ENCODE results near the gene LIMCH1. TPM values are rescaled to one million over a fixed set of nuclear protein-coding genes. Genes with fewer than 3 reads are reported as not detected.

The LIMCH1 gene
- total and polyA plus RNA-seq, 10 donors: 14.4 to 434 (median 212) TPM

GRCh38 chr4:41656106-41656505 lies 118.1 kb downstream of the LIMCH1 start:
- Histone ChIP-seq H3K27me3 (replicated peaks in 1 of 7) (no peaks in the 10 kb centered on the region), H3K4me3 (no peak overlapping the region), H3K9me3 (no peaks in the 10 kb centered on the region), H3K27ac (no peak overlapping the region), H3K36me3 (peaks cover 0 to 9% (median 0%) of the 10 kb centered on the region in 6 donors), H3K4me1 (no peaks in the 10 kb centered on the region)
- no peak for TF ChIP-seq POLR2A (IDR thresholded peaks at IDR 0.05)
- WGBS, 5 donors: 79 to 94% (median 83%) methylated on average over 3 of the region's 3 CpGs
- intact Hi-C loops (cut with DNase I; ENCODE audit: low total_unique reads): no loop called here
- no peak for DNase-seq

GRCh38 chr4:41656572-41657520 lies 118.9 kb downstream of the LIMCH1 start:
- peak overlapping the region in 1 of 8 donors; percentile 0 for H3K27ac ChIP-seq
- no peaks in the 10 kb centered on the region for H3K4me1 ChIP-seq
- H3K9me3 ChIP-seq: no peaks in the 10 kb centered on the region
- TF ChIP-seq CTCF (IDR thresholded peaks at IDR 0.05 in 8 of 11, conservative IDR thresholded peaks at IDR 0.05 in 3 of 11): no peak
- TF ChIP-seq POLR2AphosphoS5 (IDR thresholded peaks at IDR 0.05): peak in 1 of 3 donors; percentile 31
- TF ChIP-seq POLR2A (IDR thresholded peaks at IDR 0.05): no peak
- WGBS, 5 donors: 76 to 83% (median 79%) methylated on average over 15 of the region's 15 CpGs
- no peaks in the 10 kb centered on the region for H3K27me3 ChIP-seq (replicated peaks in 1 of 7)
- no peak for DNase-seq
- H3K36me3 ChIP-seq: peaks cover 0 to 2% (median 0%) of the 10 kb centered on the region in 6 donors
- intact Hi-C loops (cut with DNase I; ENCODE audit: low total_unique reads): no loop called here
- H3K4me3 ChIP-seq: no peak overlapping the region

- H3K9me3 ChIP-seq: no peaks in the 10 kb centered on the region
- H3K4me3 ChIP-seq: no peak overlapping the region
- no peak for DNase-seq
- intact Hi-C loops (cut with DNase I; ENCODE audit: low total_unique reads): no loop called here
- no peaks in the 10 kb centered on the region for H3K27me3 ChIP-seq (replicated peaks in 1 of 7)
- peaks cover 0 to 5% (median 0%) of the 10 kb centered on the region in 6 donors for H3K36me3 ChIP-seq
- H3K27ac ChIP-seq: no peak overlapping the region
- no peaks in the 10 kb centered on the region for H3K4me1 ChIP-seq
- TF ChIP-seq POLR2AphosphoS5 (IDR thresholded peaks at IDR 0.05) (no peak), CTCF (IDR thresholded peaks at IDR 0.05 in 8 of 11, conservative IDR thresholded peaks at IDR 0.05 in 3 of 11) (no peak), POLR2A (IDR thresholded peaks at IDR 0.05) (no peak)
- WGBS, 5 donors: 77 to 92% (median 88%) methylated on average over 4 of the region's 4 CpGs
Measured at GRCh38 chr4:41657561-41657960, 119.6 kb downstream of the LIMCH1 start.

GRCh38 chr4:41658163-41658562 lies 120.2 kb downstream of the LIMCH1 start:
- no peak for DNase-seq
- intact Hi-C loops (cut with DNase I; ENCODE audit: low total_unique reads): no loop called here

More at GRCh38 chr4:41658163-41658562, 120.2 kb downstream of the LIMCH1 start:
- TF ChIP-seq POLR2A (IDR thresholded peaks at IDR 0.05) (no peak), CTCF (IDR thresholded peaks at IDR 0.05 in 8 of 11, conservative IDR thresholded peaks at IDR 0.05 in 3 of 11) (no peak), POLR2AphosphoS5 (IDR thresholded peaks at IDR 0.05) (no peak)
- Histone ChIP-seq H3K4me3 (no peak overlapping the region), H3K9me3 (no peaks in the 10 kb centered on the region), H3K27me3 (replicated peaks in 1 of 7) (no peaks in the 10 kb centered on the region), H3K4me1 (no peaks in the 10 kb centered on the region), H3K27ac (no peak overlapping the region), H3K36me3 (peaks cover 0 to 8% (median 0%) of the 10 kb centered on the region in 6 donors)
- 44 to 67% (median 56%) methylated on average over 4 of the region's 4 CpGs for WGBS, 5 donors
